Endothelial cell of umbilical vein (primary cell): ENCODE measurements around the gene SH3BP4. TPM values are rescaled to one million over a fixed set of nuclear protein-coding genes. Genes with fewer than 3 reads are reported as not detected.

Experiments used
- BruUV-seq: library from RNA; stranded (reverse); fragments of 400-500 nt; replicated peaks from 2 replicates; lab custom pipeline; 2021; lab: Mats Ljungman, UMichigan
- CTCF ChIA-PET: fragments of 300-600, 350-600 bp; sonication (Branson Sonifier 250); formaldehyde crosslinking; loops from one replicate; lab custom pipeline; 2021; ENCODE audit warnings: antibody characterized with exemption, inconsistent platforms; lab: Charles Lee
- POLR2A ChIA-PET: fragments of 300-600, 350-600 bp; sonication (Branson Sonifier 250); formaldehyde crosslinking; loops from one replicate; lab custom pipeline; 2021; ENCODE audit warnings: antibody characterized with exemption, inconsistent platforms; lab: Charles Lee
- DNase-seq: peaks from one replicate; pipeline ENCODE4 v3.0.0-alpha.2; 2011; ENCODE audit warnings: low read depth, low spot score
- FAIRE-seq: peaks from 2 replicates; lab custom pipeline; 2011; peaks lifted over from hg19 to GRCh38; lab: Jason Lieb, UNC
- H2AFZ ChIP-seq: 2 replicates; pipeline ENCODE4 v1.6.0; 2012; ENCODE audit warnings: low read depth, low read length, control low read depth, inconsistent platforms
- H3K27ac ChIP-seq: 2 replicates; pipeline ENCODE4 v1.5.1; 2011; ENCODE audit warnings: low read depth, mild to moderate bottlenecking, control low read depth, low read length, moderate library complexity; ENCODE audit not compliant: insufficient read depth
- H3K27me3 ChIP-seq, 2 experiments: 2 replicates each; pipeline versions ENCODE4 v1.6.0 to v1.6.1; 2011; ENCODE audit warnings: low read length in 2 of 2, mixed read lengths in 1 of 2; ENCODE audit not compliant: control insufficient read depth in 2 of 2, insufficient read depth in 2 of 2
- H3K36me3 ChIP-seq, 2 experiments: 2 replicates in 1 of 2; 3 replicates in 1 of 2; pipeline ENCODE4 v1.5.1; 2011; ENCODE audit warnings: low read length in 2 of 2, mild to moderate bottlenecking in 1 of 2, moderate library complexity in 1 of 2; ENCODE audit not compliant: control insufficient read depth in 2 of 2, insufficient read depth in 2 of 2; ENCODE audit errors: extremely low read depth in 1 of 2
- H3K4me1 ChIP-seq: 3 replicates; pipeline ENCODE4 v1.5.1; 2011; ENCODE audit warnings: mild to moderate bottlenecking, low read length; ENCODE audit not compliant: control insufficient read depth, insufficient read depth; ENCODE audit errors: extremely low read depth
- H3K4me2 ChIP-seq: 2 replicates; pipeline ENCODE4 v1.6.1; 2011; ENCODE audit warnings: low read length, control low read depth, mixed read lengths; ENCODE audit not compliant: insufficient read depth
- H3K4me3 ChIP-seq, 3 experiments: fragments of 200-600 bp in 1 of 3; sonication (generic), shearing (Covaris generic) in 1 of 3; replicated peaks in 1 of 3; 2 replicates each; pipeline ENCODE4 v1.5.1; 2011 to 2016; ENCODE audit warnings: control low read depth in 3 of 3, low read length in 3 of 3, mild to moderate bottlenecking in 2 of 3, inconsistent platforms in 1 of 3, low read depth in 1 of 3, moderate library complexity in 1 of 3; ENCODE audit not compliant: insufficient read depth in 1 of 3
- H3K79me2 ChIP-seq: 2 replicates; pipeline ENCODE4 v1.6.0; 2012; ENCODE audit warnings: low read length, inconsistent platforms; ENCODE audit not compliant: control insufficient read depth, insufficient read depth
- H3K9ac ChIP-seq: replicated peaks from 2 replicates; pipeline ENCODE3; 2011; ENCODE audit warnings: low read length, control low read depth; ENCODE audit not compliant: insufficient read depth; ENCODE audit errors: extremely low read depth
- H3K9me1 ChIP-seq: replicated peaks from 3 replicates; pipeline ENCODE4 v1.6.0; 2011; ENCODE audit warnings: mild to moderate bottlenecking, low read length; ENCODE audit not compliant: control insufficient read depth, insufficient read depth; ENCODE audit errors: extremely low read depth
- H3K9me3 ChIP-seq: replicated peaks from 2 replicates; pipeline ENCODE4 v1.5.1; 2012; ENCODE audit warnings: low read length, inconsistent platforms; ENCODE audit not compliant: control insufficient read depth, insufficient read depth
- H4K20me1 ChIP-seq: replicated peaks from 2 replicates; pipeline ENCODE3; 2011; ENCODE audit warnings: mild to moderate bottlenecking, low read length; ENCODE audit not compliant: control insufficient read depth, insufficient read depth; ENCODE audit errors: extremely low read depth
- EZH2 ChIP-seq: IDR thresholded peaks from 2 replicates; pipeline ENCODE4 v1.6.1; 2012; ENCODE audit warnings: borderline replicate concordance, low read depth, mild to moderate bottlenecking, moderate library complexity, low read length, inconsistent platforms; ENCODE audit not compliant: severe bottlenecking
- FOS ChIP-seq: IDR thresholded peaks from 2 replicates; pipeline ENCODE4 v1.6.1; 2011; ENCODE audit warnings: mild to moderate bottlenecking, low read length, moderate library complexity, borderline replicate concordance; ENCODE audit not compliant: insufficient read depth
- GATA2 ChIP-seq: IDR thresholded peaks from 2 replicates; pipeline ENCODE4 v1.7.0; 2011; ENCODE audit warnings: low read depth, mild to moderate bottlenecking, moderate library complexity, mixed read lengths, low read length; ENCODE audit not compliant: insufficient read length, insufficient read depth
- JUN ChIP-seq: IDR thresholded peaks from 2 replicates; pipeline ENCODE4 v1.6.1; 2011; ENCODE audit warnings: borderline replicate concordance, low read depth; ENCODE audit not compliant: insufficient read length, insufficient read depth
- MAX ChIP-seq: IDR thresholded peaks from 2 replicates; pipeline ENCODE4 v1.6.1; 2011; ENCODE audit not compliant: insufficient read depth, insufficient read length
- MYC ChIP-seq: IDR thresholded peaks from one replicate; pipeline ENCODE4 v1.6.1; 2011; ENCODE audit warnings: mild to moderate bottlenecking, low read depth, low read length
- POLR2A ChIP-seq: IDR thresholded peaks from 2 replicates; pipeline ENCODE4 v1.6.1; 2012; ENCODE audit warnings: low read depth, mild to moderate bottlenecking, control low read depth, low read length
- POLR2AphosphoS5 ChIP-seq: IDR thresholded peaks from 2 replicates; pipeline ENCODE4 v1.6.1; 2012; ENCODE audit warnings: low read depth, mild to moderate bottlenecking, control low read depth, low read length, moderate library complexity; ENCODE audit not compliant: insufficient read depth
- dilution Hi-C: fragments of 300-500 bp; cut with MboI; formaldehyde crosslinking; loops from one replicate; pipeline ENCODE4 v1.15.0; 2019; ENCODE audit warnings: low sequenced_read_pairs; ENCODE audit not compliant: extremely low pct_ligation_motif_present
- intact Hi-C: fragments of 100-400 bp; cut with micrococcal nuclease; formaldehyde crosslinking; loops from one replicate; pipeline ENCODE4 v1.10.0; 2022
- polyA plus RNA-seq, 4 experiments: library from polyadenylated mRNA; depleted of rRNA in 3 of 4; stranded (reverse) in 3 of 4; unstranded in 1 of 4; fragments of >200 nt; gene quantifications; 2 replicates each; pipeline versions ENCODE4 v1.2.1 to v1.2.3, GENCODE V29; 2011 to 2012; ENCODE audit warnings: missing spikeins in 1 of 4
- total RNA-seq: library from RNA; stranded (reverse); gene quantifications from 2 replicates; pipeline ENCODE4 v1.2.3, GENCODE V29; 2021
- TF ChIP-seq, protein P1 (sequence below), 2 donors: IDR thresholded peaks; 1 replicate in 1 of 2; 2 replicates in 1 of 2; pipeline ENCODE4 v1.5.1; 2011; ENCODE audit warnings: low read length in 2 of 2, mild to moderate bottlenecking in 2 of 2, moderate library complexity in 2 of 2, control low read depth in 1 of 2, inconsistent platforms in 1 of 2, low read depth in 1 of 2; ENCODE audit not compliant: insufficient read depth in 1 of 2; ENCODE audit errors: extremely low read depth in 1 of 2

Gene SH3BP4
- total and polyA plus RNA-seq, 2 donors (not counting 3 experiments of a cell fraction or from before 2014, with no cell fraction given) = 85.2 to 100.0 TPM

- Histone ChIP-seq H3K4me3 (no peak overlapping the region), H2AFZ (no peak overlapping the region), H4K20me1 (no peaks in the 10 kb centered on the region), H3K79me2 (no peaks in the 10 kb centered on the region), H3K4me1 (no peaks in the 10 kb centered on the region), H3K36me3 (no peaks in the 10 kb centered on the region), H3K27me3 (peaks cover 11 to 23% of the 10 kb centered on the region in 2 experiments), H3K9me1 (no peaks in the 10 kb centered on the region), H3K4me2 (no peak overlapping the region), H3K9me3 (no peaks in the 10 kb centered on the region), H3K9ac (no peak overlapping the region), H3K27ac (no peak overlapping the region)
- FAIRE-seq (no peak), DNase-seq (no peak)
- TF ChIP-seq EZH2 (no peak), POLR2AphosphoS5 (no peak)
- intact Hi-C loops (no loop called here), dilution Hi-C loops (no loop called here)
- no TSS peak for BruUV-seq
- POLR2A ChIA-PET = no interaction called here
- CTCF ChIA-PET = no interaction called here
These were observed 12.2 kb upstream of the SH3BP4 start for GRCh38 chr2:234939576-234939975.

- peaks cover 11 to 23% of the 10 kb centered on the region in 2 experiments for H3K27me3 ChIP-seq
- CTCF ChIA-PET = interaction anchor here (1.7 kb wide), 1 partner anchor 177 kb away, joined by 4 read pairs; no protein-coding TSS in a partner anchor
- H3K9ac ChIP-seq = no peak overlapping the region
- no peaks in the 10 kb centered on the region for H4K20me1 ChIP-seq
- H3K4me3 ChIP-seq = no peak overlapping the region
- no peaks in the 10 kb centered on the region for H3K9me3 ChIP-seq
- H3K4me2 ChIP-seq = no peak overlapping the region
- dilution Hi-C loops (no loop called here), intact Hi-C loops (loop anchor here (5.0 kb wide), 1 partner anchor 33 kb away; no protein-coding TSS in a partner anchor)
- H2AFZ ChIP-seq = no peak overlapping the region
- H3K4me1 ChIP-seq = no peaks in the 10 kb centered on the region
- no TSS peak for BruUV-seq
- DNase-seq = no peak
- POLR2A ChIA-PET = no interaction called here
- no peaks in the 10 kb centered on the region for H3K36me3 ChIP-seq
- no peak overlapping the region for H3K27ac ChIP-seq
- H3K79me2 ChIP-seq = no peaks in the 10 kb centered on the region
- FAIRE-seq = no peak
- no peak for TF ChIP-seq MYC
- no peak for TF ChIP-seq POLR2AphosphoS5
- no peak for TF ChIP-seq FOS
- no peak for TF ChIP-seq POLR2A
- no peak for TF ChIP-seq EZH2
- TF ChIP-seq, protein P1, sequence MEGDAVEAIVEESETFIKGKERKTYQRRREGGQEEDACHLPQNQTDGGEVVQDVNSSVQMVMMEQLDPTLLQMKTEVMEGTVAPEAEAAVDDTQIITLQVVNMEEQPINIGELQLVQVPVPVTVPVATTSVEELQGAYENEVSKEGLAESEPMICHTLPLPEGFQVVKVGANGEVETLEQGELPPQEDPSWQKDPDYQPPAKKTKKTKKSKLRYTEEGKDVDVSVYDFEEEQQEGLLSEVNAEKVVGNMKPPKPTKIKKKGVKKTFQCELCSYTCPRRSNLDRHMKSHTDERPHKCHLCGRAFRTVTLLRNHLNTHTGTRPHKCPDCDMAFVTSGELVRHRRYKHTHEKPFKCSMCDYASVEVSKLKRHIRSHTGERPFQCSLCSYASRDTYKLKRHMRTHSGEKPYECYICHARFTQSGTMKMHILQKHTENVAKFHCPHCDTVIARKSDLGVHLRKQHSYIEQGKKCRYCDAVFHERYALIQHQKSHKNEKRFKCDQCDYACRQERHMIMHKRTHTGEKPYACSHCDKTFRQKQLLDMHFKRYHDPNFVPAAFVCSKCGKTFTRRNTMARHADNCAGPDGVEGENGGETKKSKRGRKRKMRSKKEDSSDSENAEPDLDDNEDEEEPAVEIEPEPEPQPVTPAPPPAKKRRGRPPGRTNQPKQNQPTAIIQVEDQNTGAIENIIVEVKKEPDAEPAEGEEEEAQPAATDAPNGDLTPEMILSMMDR (IDR thresholded peaks at IDR 0.05; ENCODE audit: extremely low read depth in 1 of 2, insufficient read depth in 1 of 2, low read depth in 1 of 2, low read length in 2 of 2) = no peak
- no peak for TF ChIP-seq GATA2
- no peak for TF ChIP-seq MAX
- no peak for TF ChIP-seq JUN
- no peaks in the 10 kb centered on the region for H3K9me1 ChIP-seq
These were observed 11.8 kb upstream of the SH3BP4 start for GRCh38 chr2:234939996-234940395.
